Activated naive CD4-positive, alpha-beta T cell treated with anti-CD3 and anti-CD28 coated beads for 36 hours (primary cell): ENCODE data around the gene PRRX2. TPM values are rescaled to one million over a fixed set of nuclear protein-coding genes. Genes with fewer than 3 reads are reported as not detected.

Source experiments
- CTCF ChIA-PET: fragments of 350-600 bp; sonication (Branson Sonifier 250); formaldehyde crosslinking; loops from one replicate; lab custom pipeline; 2021; ENCODE audit warnings: antibody characterized with exemption; lab: Charles Lee
- DNase-seq: peaks from one replicate; pipeline ENCODE4 v3.0.0-alpha.2; 2020
- H3K27ac Mint-ChIP-seq: one replicate; pipeline ENCODE4 v1.8.0; 2021; ENCODE audit warnings: mild to moderate bottlenecking, mixed read lengths
- H3K27me3 Mint-ChIP-seq: one replicate; pipeline ENCODE4 v1.8.0; 2021; ENCODE audit warnings: low read depth, mixed read lengths
- H3K36me3 Mint-ChIP-seq: one replicate; pipeline ENCODE4 v1.8.0; 2021; ENCODE audit warnings: low read depth, mixed read lengths
- H3K4me1 Mint-ChIP-seq: one replicate; pipeline ENCODE4 v1.8.0; 2021; ENCODE audit warnings: low read depth, mixed read lengths
- H3K4me3 Mint-ChIP-seq: one replicate; pipeline ENCODE4 v1.8.0; 2021; ENCODE audit warnings: mild to moderate bottlenecking, moderate library complexity, mixed read lengths
- H3K9me3 Mint-ChIP-seq: one replicate; pipeline ENCODE4 v1.8.0; 2021; ENCODE audit warnings: mixed read lengths
- intact Hi-C: fragments of 100-400 bp; cut with micrococcal nuclease; formaldehyde crosslinking; loops from one replicate; pipeline ENCODE4 v1.15.1; 2023
- total RNA-seq, 2 experiments: library from RNA; stranded (reverse); gene quantifications; one replicate each; pipeline ENCODE4 v1.2.3, GENCODE V29; 2021

The PRRX2 gene
- total RNA-seq, 2 experiments from 2014 or later, result 0.69 to 0.83 TPM

DNA sequence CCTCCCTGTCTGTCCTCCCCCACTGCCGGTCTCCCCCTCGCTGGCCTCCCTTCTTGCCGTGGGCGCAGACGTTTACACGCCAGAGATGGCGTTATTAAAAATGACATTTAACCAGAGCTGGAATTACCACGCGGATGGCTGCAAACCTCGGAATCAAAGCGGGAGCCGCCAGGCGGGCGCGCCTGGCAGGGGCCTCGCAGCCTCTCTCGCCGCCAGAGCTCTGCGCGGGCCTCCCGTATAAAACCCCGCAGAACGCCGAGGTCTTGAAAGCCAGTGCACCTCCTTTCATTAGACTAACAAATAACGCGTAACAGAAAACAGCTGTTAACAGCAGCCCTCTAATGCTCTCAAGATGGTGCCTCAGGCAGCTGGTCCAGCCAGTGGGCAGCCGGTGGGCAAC lies 10.2 kb downstream of the PRRX2 start:
- CTCF ChIA-PET, result no interaction called here
- intact Hi-C loops, result no loop called here

DNA sequence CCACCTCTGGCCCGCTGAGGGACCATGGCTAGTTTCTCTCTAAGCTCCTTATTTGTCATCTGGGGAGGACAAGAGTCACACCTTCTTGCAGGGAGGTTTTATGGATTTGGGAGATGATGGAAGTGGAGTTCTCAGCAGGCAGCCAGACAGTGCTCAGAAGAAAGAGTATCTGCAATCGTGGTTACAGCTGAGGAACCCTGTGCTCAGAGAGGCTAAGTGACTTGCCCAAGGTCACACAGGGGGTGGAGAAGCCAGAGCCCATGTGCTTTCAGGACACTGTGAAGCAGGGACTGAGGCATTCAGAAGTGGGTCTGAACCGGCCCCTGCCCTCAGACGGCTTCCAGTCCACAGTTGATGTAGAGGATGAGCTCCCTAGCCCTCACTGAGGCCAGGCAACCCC lies 10.8 kb downstream of the PRRX2 start:
- H3K27ac Mint-ChIP-seq, result no peak overlapping the region
- DNase-seq, result no peak
- CTCF ChIA-PET, result no interaction called here
- intact Hi-C loops, result no loop called here
- peaks cover 5% of the 10 kb centered on the region for H3K27me3 Mint-ChIP-seq
- H3K4me1 Mint-ChIP-seq, result no peaks in the 10 kb centered on the region
- H3K36me3 Mint-ChIP-seq, result no peaks in the 10 kb centered on the region
- H3K4me3 Mint-ChIP-seq, result no peak overlapping the region
- no peaks in the 10 kb centered on the region for H3K9me3 Mint-ChIP-seq

More for the DNA sequence above, 10.2 kb downstream of the PRRX2 start:
- no peaks in the 10 kb centered on the region for H3K36me3 Mint-ChIP-seq
- H3K4me3 Mint-ChIP-seq, result no peak overlapping the region
- no peak overlapping the region for H3K27ac Mint-ChIP-seq
- no peak for DNase-seq
- H3K27me3 Mint-ChIP-seq, result peaks cover 4% of the 10 kb centered on the region
- no peaks in the 10 kb centered on the region for H3K4me1 Mint-ChIP-seq
- no peaks in the 10 kb centered on the region for H3K9me3 Mint-ChIP-seq

DNA sequence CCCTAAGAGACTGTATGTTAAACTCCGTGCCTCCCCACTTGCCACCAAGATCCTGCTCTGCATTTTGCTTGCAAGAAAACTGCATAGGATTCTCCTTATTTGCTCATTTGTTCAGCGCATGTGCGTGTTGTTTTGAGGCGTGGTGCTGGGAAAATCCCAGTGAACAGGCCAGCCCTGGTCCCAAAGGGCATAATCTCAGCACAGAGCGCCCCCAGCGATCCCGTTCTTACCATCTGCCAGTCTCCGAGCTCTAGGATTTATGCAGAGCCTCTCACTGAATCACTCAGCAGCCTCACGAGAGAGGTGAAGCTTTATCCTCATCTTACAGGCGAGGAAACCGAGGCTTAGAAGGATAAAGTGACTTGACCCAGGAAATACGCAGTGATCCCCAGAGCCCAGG lies 11.5 kb downstream of the PRRX2 start:
- H3K9me3 Mint-ChIP-seq, result no peaks in the 10 kb centered on the region
- no peak for DNase-seq
- H3K27ac Mint-ChIP-seq, result no peak overlapping the region
- peaks cover 5% of the 10 kb centered on the region for H3K27me3 Mint-ChIP-seq
- CTCF ChIA-PET, result no interaction called here
- no peaks in the 10 kb centered on the region for H3K36me3 Mint-ChIP-seq
- no peaks in the 10 kb centered on the region for H3K4me1 Mint-ChIP-seq
- H3K4me3 Mint-ChIP-seq, result no peak overlapping the region
- intact Hi-C loops, result no loop called here

DNA sequence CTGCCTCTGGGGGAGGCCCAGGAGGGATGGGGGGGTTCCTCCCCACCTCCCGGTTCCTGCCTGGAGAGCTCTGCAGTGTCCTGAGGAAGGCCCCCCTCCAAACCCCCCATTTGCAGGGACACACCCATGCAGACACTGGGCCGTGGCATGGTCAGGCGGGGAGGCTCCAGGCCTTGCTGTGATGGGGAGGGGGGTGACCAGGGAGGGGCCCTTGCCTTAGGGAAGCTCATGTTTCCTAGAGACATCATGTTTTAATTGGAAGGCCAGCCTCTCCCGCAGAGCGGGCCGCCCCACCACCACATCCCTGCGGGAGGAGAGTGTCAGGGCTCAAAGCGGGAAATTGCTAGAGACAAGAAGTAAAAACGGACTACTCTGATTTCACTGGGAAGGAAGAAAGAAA lies 12.0 kb downstream of the PRRX2 start:
- intact Hi-C loops, result no loop called here
- CTCF ChIA-PET, result no interaction called here
- no peak overlapping the region for H3K4me3 Mint-ChIP-seq
- H3K4me1 Mint-ChIP-seq, result no peaks in the 10 kb centered on the region
- no peaks in the 10 kb centered on the region for H3K9me3 Mint-ChIP-seq
- H3K36me3 Mint-ChIP-seq, result no peaks in the 10 kb centered on the region
- DNase-seq, result no peak
- H3K27me3 Mint-ChIP-seq, result peaks cover 5% of the 10 kb centered on the region
- H3K27ac Mint-ChIP-seq, result no peak overlapping the region

DNA sequence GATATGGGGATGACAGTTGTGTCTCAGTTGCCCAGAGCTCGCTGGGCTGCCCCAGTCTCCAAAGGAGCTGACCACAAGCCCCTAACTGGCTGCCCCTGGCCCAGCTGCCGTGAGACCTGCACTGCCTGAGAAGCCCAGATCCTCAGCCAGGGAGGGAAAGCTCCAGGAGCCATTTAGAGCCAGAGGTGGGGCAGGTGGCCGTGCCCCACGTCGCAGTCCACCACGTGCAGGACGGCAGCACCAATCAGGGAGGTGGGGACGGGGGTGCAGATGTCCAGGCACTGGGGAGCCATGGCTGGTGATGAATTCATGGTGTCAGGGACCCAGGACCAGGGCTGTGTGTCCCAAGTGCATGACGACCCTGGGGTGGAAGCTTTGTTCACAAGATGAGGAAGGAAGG lies 13.4 kb downstream of the PRRX2 start:
- Mint-ChIP-seq H3K9me3 (no peaks in the 10 kb centered on the region), H3K27ac (no peak overlapping the region), H3K27me3 (peaks cover 5% of the 10 kb centered on the region), H3K4me3 (no peak overlapping the region), H3K4me1 (no peaks in the 10 kb centered on the region), H3K36me3 (no peaks in the 10 kb centered on the region)
- intact Hi-C loops, result no loop called here
- CTCF ChIA-PET, result no interaction called here
- no peak for DNase-seq

DNA sequence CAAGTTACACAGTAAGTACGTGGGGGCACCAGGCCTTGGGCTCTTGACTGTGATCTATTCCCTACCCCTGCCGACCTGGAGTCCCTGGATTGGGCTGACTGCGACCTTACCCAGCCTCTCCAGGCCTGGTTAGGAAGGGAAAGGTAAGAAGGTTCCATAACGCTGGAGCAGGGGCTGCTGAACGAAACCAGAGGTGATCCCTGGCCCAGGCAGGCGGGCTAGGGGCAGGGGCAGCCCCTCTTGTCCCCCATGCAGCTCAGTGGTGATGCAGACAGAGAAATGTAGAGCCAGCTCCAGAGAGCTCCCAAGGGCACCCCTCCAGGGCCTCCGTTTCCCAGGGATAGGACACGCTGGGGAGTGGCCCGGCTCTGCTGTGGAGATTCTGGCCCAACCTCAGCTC lies 14.1 kb downstream of the PRRX2 start:
- Mint-ChIP-seq H3K4me3 (no peak overlapping the region), H3K36me3 (no peaks in the 10 kb centered on the region), H3K27me3 (peaks cover 5% of the 10 kb centered on the region), H3K4me1 (no peaks in the 10 kb centered on the region), H3K9me3 (no peaks in the 10 kb centered on the region), H3K27ac (no peak overlapping the region)
- CTCF ChIA-PET, result no interaction called here
- DNase-seq, result no peak
- intact Hi-C loops, result no loop called here

DNA sequence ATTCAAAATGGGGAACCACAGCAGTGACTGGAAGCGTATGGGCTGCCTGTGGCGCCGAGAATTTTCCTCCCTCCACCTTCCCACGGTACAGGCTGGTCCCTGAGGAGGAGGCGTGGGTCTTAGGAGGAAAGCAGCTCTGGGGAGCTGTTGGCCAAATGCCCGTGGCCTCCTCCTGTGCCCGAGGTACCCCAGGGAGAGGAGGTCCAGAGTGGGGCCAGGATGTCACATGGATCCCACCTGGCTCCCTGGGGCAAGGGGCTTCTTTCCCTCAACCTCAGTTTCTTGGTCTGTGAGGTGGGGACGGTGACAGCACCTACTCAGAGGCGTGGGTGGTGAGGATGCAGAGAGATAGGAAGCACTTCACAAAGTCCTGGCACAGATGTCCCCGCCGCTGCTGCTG lies 16.5 kb downstream of the PRRX2 start:
- CTCF ChIA-PET, result no interaction called here
- no peak overlapping the region for H3K27ac Mint-ChIP-seq
- no peaks in the 10 kb centered on the region for H3K4me1 Mint-ChIP-seq
- DNase-seq, result no peak
- H3K27me3 Mint-ChIP-seq, result peaks cover 5% of the 10 kb centered on the region
- intact Hi-C loops, result no loop called here
- H3K9me3 Mint-ChIP-seq, result no peaks in the 10 kb centered on the region
- no peak overlapping the region for H3K4me3 Mint-ChIP-seq
- no peaks in the 10 kb centered on the region for H3K36me3 Mint-ChIP-seq

DNA sequence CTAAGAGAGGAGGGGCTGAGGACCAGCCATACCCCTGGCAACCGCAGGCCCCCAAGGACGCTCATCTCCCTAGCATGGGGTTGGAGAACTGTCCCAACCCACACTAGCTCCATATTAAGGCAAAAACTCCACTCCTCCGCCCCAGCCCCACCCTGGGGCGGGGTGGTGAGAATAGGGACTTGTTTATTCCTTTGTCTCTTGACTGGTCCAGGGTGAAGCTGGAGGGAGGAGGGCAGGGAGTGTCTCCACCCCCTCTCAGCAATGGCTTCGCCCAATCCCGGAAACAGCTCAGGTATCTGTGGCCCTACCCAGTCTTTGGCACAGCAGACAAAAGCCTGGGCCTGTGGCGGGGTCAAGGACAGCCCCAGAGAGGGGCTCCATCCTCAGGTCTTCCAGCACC lies 16.9 kb downstream of the PRRX2 start:
- H3K4me3 Mint-ChIP-seq, result no peak overlapping the region
- no peaks in the 10 kb centered on the region for H3K36me3 Mint-ChIP-seq
- CTCF ChIA-PET, result no interaction called here
- intact Hi-C loops, result no loop called here
- H3K9me3 Mint-ChIP-seq, result no peaks in the 10 kb centered on the region
- peaks cover 5% of the 10 kb centered on the region for H3K27me3 Mint-ChIP-seq
- DNase-seq, result no peak
- H3K4me1 Mint-ChIP-seq, result no peaks in the 10 kb centered on the region
- no peak overlapping the region for H3K27ac Mint-ChIP-seq

DNA sequence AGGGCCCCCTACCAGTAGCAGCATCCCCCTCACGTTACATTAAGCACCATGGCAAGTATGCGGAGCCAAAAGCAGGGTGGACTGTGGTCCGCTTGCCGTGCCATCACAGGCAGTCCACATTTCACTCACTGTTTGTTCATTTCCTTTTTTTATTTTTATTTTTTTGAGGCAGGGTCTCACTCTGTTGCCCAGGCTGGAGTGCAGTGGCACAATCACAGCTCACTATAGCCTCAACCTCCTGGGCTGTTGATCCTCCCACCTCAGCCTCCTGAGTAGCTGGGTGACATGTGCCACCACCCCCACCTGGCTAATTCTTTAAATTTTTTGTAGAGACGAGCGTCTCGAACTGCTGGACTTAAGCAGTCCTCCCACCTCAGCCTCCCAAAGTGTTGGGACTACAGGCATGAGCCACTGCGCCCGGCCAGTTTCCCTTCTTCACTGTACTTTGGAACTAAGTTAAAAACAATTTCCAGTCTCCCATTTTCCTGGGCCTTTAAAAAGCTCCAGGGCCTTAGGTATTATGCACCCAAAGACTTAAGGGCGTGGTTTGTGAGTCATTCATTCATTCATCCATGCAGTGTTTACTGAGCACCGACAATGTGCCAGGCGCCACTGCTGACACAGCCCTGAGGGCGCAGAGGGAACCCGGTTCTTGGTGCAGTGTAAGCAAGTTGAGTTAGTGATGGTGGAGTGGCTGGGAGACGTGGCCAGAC lies 19.9 kb downstream of the PRRX2 start:
- DNase-seq, result no peak
- H3K27ac Mint-ChIP-seq, result no peak overlapping the region

DNA sequence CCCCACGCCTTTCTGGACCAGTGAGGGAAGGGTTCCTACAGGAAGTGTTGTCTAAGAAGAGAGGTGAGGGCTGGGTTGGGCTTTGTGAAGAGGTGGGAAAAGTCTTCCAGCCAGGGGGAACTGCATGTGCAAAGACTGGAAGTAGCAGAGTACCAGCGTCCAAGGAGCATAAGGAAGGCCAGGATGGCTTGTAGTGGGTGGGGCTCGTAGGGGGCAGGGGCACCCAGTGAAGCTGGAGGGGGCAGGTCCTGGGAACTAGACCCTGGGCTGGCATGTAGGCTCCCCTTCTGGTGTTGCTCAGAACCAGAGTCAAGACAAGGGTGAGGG lies 20.4 kb downstream of the PRRX2 start:
- CTCF ChIA-PET, result no interaction called here
- H3K9me3 Mint-ChIP-seq, result no peaks in the 10 kb centered on the region
- intact Hi-C loops, result no loop called here
- H3K4me1 Mint-ChIP-seq, result no peaks in the 10 kb centered on the region
- no peaks in the 10 kb centered on the region for H3K36me3 Mint-ChIP-seq
- H3K27ac Mint-ChIP-seq, result no peak overlapping the region
- DNase-seq, result no peak
- H3K27me3 Mint-ChIP-seq, result no peaks in the 10 kb centered on the region
- H3K4me3 Mint-ChIP-seq, result no peak overlapping the region

More for the DNA sequence above, 19.9 kb downstream of the PRRX2 start:
- Mint-ChIP-seq H3K4me3 (no peak overlapping the region), H3K27me3 (peaks cover 2% of the 10 kb centered on the region), H3K4me1 (no peaks in the 10 kb centered on the region), H3K9me3 (no peaks in the 10 kb centered on the region), H3K36me3 (no peaks in the 10 kb centered on the region)
- intact Hi-C loops, result no loop called here
- CTCF ChIA-PET, result no interaction called here

DNA sequence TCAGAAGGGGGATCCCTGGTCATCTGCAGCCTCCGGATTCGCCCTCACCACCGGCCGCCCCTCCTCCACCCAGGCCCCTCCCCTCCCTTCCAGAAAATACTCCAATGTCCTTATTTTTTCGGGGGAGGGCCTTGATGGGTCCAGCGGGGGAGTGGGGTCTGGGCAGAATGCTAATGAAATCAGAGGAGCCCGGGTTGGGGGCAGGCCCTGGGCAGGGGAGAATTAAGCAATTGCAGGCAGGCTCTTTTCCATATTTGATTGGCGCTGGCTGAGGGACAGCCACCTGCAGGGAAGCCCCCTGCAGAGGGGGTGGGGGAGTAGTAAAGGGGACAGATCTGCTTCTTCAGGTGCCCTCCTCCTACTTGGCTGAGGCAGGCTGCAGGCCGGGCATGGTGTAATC lies 21.3 kb downstream of the PRRX2 start:
- CTCF ChIA-PET, result no interaction called here
- H3K27ac Mint-ChIP-seq, result no peak overlapping the region
- H3K27me3 Mint-ChIP-seq, result no peaks in the 10 kb centered on the region
- H3K4me3 Mint-ChIP-seq, result no peak overlapping the region
- no peaks in the 10 kb centered on the region for H3K9me3 Mint-ChIP-seq
- no peak for DNase-seq
- H3K4me1 Mint-ChIP-seq, result no peaks in the 10 kb centered on the region
- no peaks in the 10 kb centered on the region for H3K36me3 Mint-ChIP-seq
- intact Hi-C loops, result no loop called here

DNA sequence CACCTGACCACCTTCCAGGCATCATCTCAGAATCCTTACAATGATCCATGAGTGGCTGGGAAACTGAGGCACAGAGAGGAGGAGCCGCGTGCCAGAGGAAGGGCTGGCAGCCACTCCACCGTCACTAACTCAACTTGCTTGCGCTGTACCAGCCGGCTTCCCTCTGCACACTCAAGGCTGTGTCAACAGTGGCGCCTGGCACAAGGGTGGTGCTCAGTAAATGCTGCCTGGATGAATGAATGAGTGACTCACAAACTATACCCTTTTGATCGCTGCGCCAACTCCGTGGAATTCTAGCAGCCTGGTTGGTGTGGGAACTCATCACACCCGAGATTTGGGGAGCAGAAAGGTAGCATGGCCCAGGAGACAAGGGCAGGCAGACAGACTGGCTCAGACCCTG lies 21.9 kb downstream of the PRRX2 start:
- Mint-ChIP-seq H3K4me3 (no peak overlapping the region), H3K27ac (no peak overlapping the region)

DNA sequence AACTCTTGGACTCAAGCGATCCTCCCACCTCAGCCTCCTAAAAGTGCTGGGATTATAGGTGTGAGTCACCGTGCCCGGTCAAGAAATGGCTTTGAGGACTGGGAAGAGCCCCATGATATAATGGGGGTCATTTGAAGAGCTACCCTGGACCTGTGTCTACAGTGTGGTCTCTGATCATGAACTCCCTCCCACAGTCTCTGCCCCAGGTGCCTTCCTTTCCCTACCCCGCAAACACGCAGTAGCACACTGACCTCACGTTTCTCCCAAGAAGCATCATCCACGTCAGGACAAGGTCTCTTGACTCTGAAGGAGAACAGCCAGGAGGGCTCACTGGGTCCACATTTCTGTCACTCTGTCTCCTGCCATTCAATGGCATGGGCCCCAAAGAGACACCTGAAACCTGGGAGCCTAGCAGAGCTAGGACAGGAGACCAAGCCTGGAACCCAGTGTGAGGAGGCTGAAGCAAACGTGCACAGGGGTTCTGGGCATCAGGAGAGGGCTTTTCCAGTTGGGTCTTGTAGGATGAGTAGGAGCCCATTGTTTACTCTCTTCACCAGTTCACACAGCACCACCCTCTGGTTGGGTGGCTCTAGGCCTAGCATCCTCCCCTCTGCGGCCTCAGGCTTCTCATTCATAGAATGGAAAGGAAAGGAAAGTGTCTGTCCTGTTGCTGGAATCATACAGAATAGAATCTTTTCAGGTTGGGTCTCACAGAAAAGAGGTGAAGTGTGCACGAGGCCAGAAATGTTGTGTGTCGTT lies 23.0 kb downstream of the PRRX2 start:
- CTCF ChIA-PET, result no interaction called here
- Mint-ChIP-seq H3K4me1 (no peaks in the 10 kb centered on the region), H3K27ac (no peak overlapping the region)

More for the DNA sequence above, 21.9 kb downstream of the PRRX2 start:
- H3K4me1 Mint-ChIP-seq, result no peaks in the 10 kb centered on the region
- H3K27me3 Mint-ChIP-seq, result no peaks in the 10 kb centered on the region
- DNase-seq, result no peak
- H3K36me3 Mint-ChIP-seq, result no peaks in the 10 kb centered on the region
- CTCF ChIA-PET, result no interaction called here
- H3K9me3 Mint-ChIP-seq, result no peaks in the 10 kb centered on the region
- intact Hi-C loops, result no loop called here

More for the DNA sequence above, 23.0 kb downstream of the PRRX2 start:
- no peaks in the 10 kb centered on the region for H3K27me3 Mint-ChIP-seq
- DNase-seq, result no peak
- no peaks in the 10 kb centered on the region for H3K36me3 Mint-ChIP-seq
- no peak overlapping the region for H3K4me3 Mint-ChIP-seq
- H3K9me3 Mint-ChIP-seq, result peaks cover 2% of the 10 kb centered on the region
- intact Hi-C loops, result no loop called here
